Measurements from ENCODE around the gene MKS1. TPM values are rescaled to one million over a fixed set of nuclear protein-coding genes. Genes with fewer than 3 reads are reported as not detected.

Gene MKS1
- total RNA-seq, 4 donors from 2014 or later, result 8.5 to 51.9 (median 18.3) TPM

GRCh38 chr17:58187063-58187462 lies 32.0 kb downstream of the MKS1 start:
- no peaks in the 10 kb centered on the region for H3K9me3 ChIP-seq
- H3K36me3 ChIP-seq, result no peaks in the 10 kb centered on the region
- DNase-seq, result no peak
- in situ Hi-C loops (cut with MboI; ENCODE audit: low pct_ligation_motif_present in 1 of 4, low pct_unique_long_range_greater_than_20kb in 1 of 4, low sequenced_read_pairs in 3 of 4), result no loop called here
- intact Hi-C loops (cut with DNase I; ENCODE audit: low total_unique reads), result no loop called here
- TF ChIP-seq CTCF (IDR thresholded peaks at IDR 0.05), result no peak
- TF ChIP-seq POLR2AphosphoS5 (IDR thresholded peaks at IDR 0.05), result no peak
- TF ChIP-seq EP300 (IDR thresholded peaks at IDR 0.05; ENCODE audit: low read depth), result no peak
- no peak for TF ChIP-seq POLR2A (IDR thresholded peaks at IDR 0.05)
- H3K27me3 ChIP-seq, result peaks cover 11% of the 10 kb centered on the region
- WGBS, 2 donors (ENCODE audit: low coverage in 1 of 2), result 92 to 100% methylated on average over 3 to 6 of the region's 6 CpGs
- H3K4me1 ChIP-seq, result no peaks in the 10 kb centered on the region
- no peak overlapping the region for H3K4me3 ChIP-seq
- H3K27ac ChIP-seq, result no peak overlapping the region

GRCh38 chr17:58186591-58186990 lies 32.5 kb downstream of the MKS1 start:
- Histone ChIP-seq H3K9me3 (no peaks in the 10 kb centered on the region), H3K27ac (no peak overlapping the region), H3K27me3 (peaks cover 11% of the 10 kb centered on the region), H3K36me3 (no peaks in the 10 kb centered on the region), H3K4me3 (no peak overlapping the region), H3K4me1 (no peaks in the 10 kb centered on the region)
- no peak for DNase-seq
- in situ Hi-C loops (cut with MboI; ENCODE audit: low pct_ligation_motif_present in 1 of 4, low pct_unique_long_range_greater_than_20kb in 1 of 4, low sequenced_read_pairs in 3 of 4) (no loop called here), intact Hi-C loops (cut with DNase I; ENCODE audit: low total_unique reads) (no loop called here)
- TF ChIP-seq CTCF (IDR thresholded peaks at IDR 0.05), result no peak
- no peak for TF ChIP-seq POLR2A (IDR thresholded peaks at IDR 0.05)
- TF ChIP-seq POLR2AphosphoS5 (IDR thresholded peaks at IDR 0.05), result no peak
- TF ChIP-seq EP300 (IDR thresholded peaks at IDR 0.05; ENCODE audit: low read depth), result no peak
- 93 to 100% methylated on average over 1 to 4 of the region's 4 CpGs for WGBS, 2 donors (ENCODE audit: low coverage in 1 of 2)

GRCh38 chr17:58184986-58185761 lies 33.9 kb downstream of the MKS1 start:
- Histone ChIP-seq H3K4me3 (no peak overlapping the region), H3K4me1 (no peaks in the 10 kb centered on the region), H3K9me3 (no peaks in the 10 kb centered on the region), H3K36me3 (no peaks in the 10 kb centered on the region), H3K27ac (no peak overlapping the region), H3K27me3 (peaks cover 10% of the 10 kb centered on the region)
- 83% methylated on average over 8 of the region's 8 CpGs; no CpG with 5 or more reads in 1 of the 2 donors for WGBS, 2 donors (ENCODE audit: low coverage in 1 of 2)
- no peak for TF ChIP-seq POLR2A (IDR thresholded peaks at IDR 0.05)
- no peak for TF ChIP-seq POLR2AphosphoS5 (IDR thresholded peaks at IDR 0.05)
- no peak for TF ChIP-seq EP300 (IDR thresholded peaks at IDR 0.05; ENCODE audit: low read depth)
- TF ChIP-seq CTCF (IDR thresholded peaks at IDR 0.05), result no peak
- intact Hi-C loops (cut with DNase I; ENCODE audit: low total_unique reads) (no loop called here), in situ Hi-C loops (cut with MboI; ENCODE audit: low pct_ligation_motif_present in 1 of 4, low pct_unique_long_range_greater_than_20kb in 1 of 4, low sequenced_read_pairs in 3 of 4) (no loop called here)
- DNase-seq, result no peak

GRCh38 chr17:58184308-58184985 lies 34.6 kb downstream of the MKS1 start:
- Histone ChIP-seq H3K9me3 (no peaks in the 10 kb centered on the region), H3K4me3 (no peak overlapping the region), H3K36me3 (no peaks in the 10 kb centered on the region), H3K4me1 (no peaks in the 10 kb centered on the region), H3K27me3 (peaks cover 3% of the 10 kb centered on the region), H3K27ac (no peak overlapping the region)
- intact Hi-C loops (cut with DNase I; ENCODE audit: low total_unique reads), result no loop called here
- TF ChIP-seq POLR2AphosphoS5 (IDR thresholded peaks at IDR 0.05) (no peak), EP300 (IDR thresholded peaks at IDR 0.05; ENCODE audit: low read depth) (no peak), CTCF (IDR thresholded peaks at IDR 0.05) (no peak), POLR2A (IDR thresholded peaks at IDR 0.05) (no peak)
- in situ Hi-C loops (cut with MboI; ENCODE audit: low pct_ligation_motif_present in 1 of 4, low pct_unique_long_range_greater_than_20kb in 1 of 4, low sequenced_read_pairs in 3 of 4), result no loop called here
- 71% methylated on average over 10 of the region's 10 CpGs; no CpG with 5 or more reads in 1 of the 2 donors for WGBS, 2 donors (ENCODE audit: low coverage in 1 of 2)
- no peak for DNase-seq
